WTC11 (cell line): ENCODE results near the gene RBM42. TPM values are rescaled to one million over a fixed set of nuclear protein-coding genes. Genes with fewer than 3 reads are reported as not detected.

ENCODE experiments used
- AFF4 ChIP-seq: sonication (generic); formaldehyde crosslinking; IDR thresholded peaks from 2 replicates; pipeline ENCODE4 v1.8.1; 2023; ENCODE audit warnings: mild to moderate bottlenecking, missing genetic modification reagents, borderline replicate concordance
- ETV6 ChIP-seq: sonication (generic); formaldehyde crosslinking; IDR thresholded peaks from 2 replicates; pipeline ENCODE4 v1.8.1; 2022; ENCODE audit warnings: mild to moderate bottlenecking, missing genetic modification reagents
- USF2 ChIP-seq: sonication (generic); formaldehyde crosslinking; IDR thresholded peaks from 2 replicates; pipeline ENCODE4 v1.8.1; 2023; ENCODE audit warnings: mild to moderate bottlenecking, missing genetic modification reagents, moderate library complexity
- total RNA-seq: library from RNA; stranded (reverse); gene quantifications from 3 replicates; pipeline ENCODE4 v1.2.3, GENCODE V29; 2021

The RBM42 gene
- total RNA-seq, 1 experiment from 2014 or later: 94.9 TPM

- TF ChIP-seq AFF4 (CRISPR knock-in tag) (no peak), ETV6 (CRISPR knock-in tag) (no peak), USF2 (CRISPR knock-in tag) (no peak)
These were observed 46.8 kb downstream of the RBM42 start (continued) for GRCh38 chr19:35675589-35676140.

Other genes starting within 250 kb of the RBM42 start
- not detected in 3 replicates for gene FFAR2, start 180.8 kb upstream of the RBM42 start, total RNA-seq
- 1.3 to 3.2 TPM (median 1.7 TPM) in 3 replicates for gene KRTDAP, start 138.6 kb upstream of the RBM42 start, total RNA-seq
- gene DMKN, start 115.4 kb upstream of the RBM42 start, total RNA-seq: 284 to 302 TPM (median 285 TPM) in 3 replicates
- 0.15 to 0.39 TPM in 2 of 3 replicates, not detected in the other for gene SBSN, start 100.7 kb upstream of the RBM42 start, total RNA-seq
- 0.20 to 0.30 TPM in 2 of 3 replicates, not detected in the other for gene GAPDHS, start 95.6 kb upstream of the RBM42 start, total RNA-seq
- 132 to 135 TPM (median 132 TPM) in 3 replicates for gene TMEM147, start 83.4 kb upstream of the RBM42 start, total RNA-seq
- 0.59 to 1.2 TPM (median 1.1 TPM) in 3 replicates for gene ATP4A, start 65.4 kb upstream of the RBM42 start, total RNA-seq
- not detected in 3 replicates for gene PMIS2, start 42.9 kb upstream of the RBM42 start, total RNA-seq
- 23.5 to 25.4 TPM (median 24.4 TPM) in 3 replicates for gene HAUS5, start 16.3 kb upstream of the RBM42 start, total RNA-seq
- gene ETV2, start 12.7 kb downstream of the RBM42 start, total RNA-seq: 1.4 to 1.9 TPM (median 1.7 TPM) in 3 replicates
- gene COX6B1, start 19.3 kb downstream of the RBM42 start, total RNA-seq: 523 to 536 TPM (median 526 TPM) in 3 replicates
- gene UPK1A, start 37.5 kb downstream of the RBM42 start, total RNA-seq: 1.6 to 3.0 TPM (median 2.7 TPM) in 3 replicates
- 0.11 to 0.34 TPM (median 0.18 TPM) in 3 replicates for gene ZBTB32, start 75.5 kb downstream of the RBM42 start, total RNA-seq
- 53.6 to 66.6 TPM (median 58.1 TPM) in 3 replicates for gene KMT2B, start 89.0 kb downstream of the RBM42 start, total RNA-seq
- 9.9 to 12.7 TPM (median 12.3 TPM) in 3 replicates for gene IGFLR1, start 113.4 kb downstream of the RBM42 start, total RNA-seq
- gene U2AF1L4, start 116.4 kb downstream of the RBM42 start, total RNA-seq: 19.7 to 20.9 TPM (median 20.8 TPM) in 3 replicates
- gene PSENEN, start 116.6 kb downstream of the RBM42 start, total RNA-seq: 80.3 to 85.3 TPM (median 84.0 TPM) in 3 replicates
- gene LIN37, start 119.5 kb downstream of the RBM42 start, total RNA-seq: 4.7 to 6.4 TPM (median 5.6 TPM) in 3 replicates
- 1.4 to 2.5 TPM (median 1.7 TPM) in 3 replicates for gene HSPB6, start 128.0 kb downstream of the RBM42 start, total RNA-seq
- 32.9 to 36.7 TPM (median 36.2 TPM) in 3 replicates for gene PROSER3, start 129.1 kb downstream of the RBM42 start, total RNA-seq
- gene ARHGAP33, start 146.5 kb downstream of the RBM42 start, total RNA-seq: 36.8 to 43.9 TPM (median 39.8 TPM) in 3 replicates
- 0.14 TPM in 1 of 3 replicates, not detected in the others for gene PRODH2, start 183.8 kb downstream of the RBM42 start, total RNA-seq
- gene NPHS1, start 223.5 kb downstream of the RBM42 start, total RNA-seq: 0.61 to 1.7 TPM (median 1.7 TPM) in 3 replicates
- 4.7 to 5.3 TPM (median 4.9 TPM) in 3 replicates for gene KIRREL2, start 227.9 kb downstream of the RBM42 start, total RNA-seq
- 15.5 to 24.0 TPM (median 20.2 TPM) in 3 replicates for gene APLP1, start 239.5 kb downstream of the RBM42 start, total RNA-seq